G401 (cell line): ENCODE measurements around the gene ARHGAP18. TPM values are rescaled to one million over a fixed set of nuclear protein-coding genes. Genes with fewer than 3 reads are reported as not detected.
"Not testable (repeated sequence)": the region's sequence is repeated elsewhere in the genome, so short reads cannot be mapped to it uniquely, and the experiment has no call there.

ENCODE experiments used
- DNase-seq: peaks from one replicate; pipeline ENCODE4 v3.0.0-alpha.2; 2015; ENCODE audit warnings: low spot score
- in situ Hi-C: cut with HindIII; loops from 2 replicates; pipeline ENCODE4 v1.10.0; 2016; ENCODE audit warnings: low sequenced_read_pairs, mixed read lengths
- total RNA-seq: library from RNA; depleted of rRNA; stranded (reverse); fragments of >200 nt; shearing (Covaris generic); gene quantifications from 2 replicates; pipeline ENCODE4 v1.2.3, GENCODE V29; 2014

ARHGAP18 gene
- total RNA-seq, 1 experiment from 2014 or later, result 20.7 TPM

DNA sequence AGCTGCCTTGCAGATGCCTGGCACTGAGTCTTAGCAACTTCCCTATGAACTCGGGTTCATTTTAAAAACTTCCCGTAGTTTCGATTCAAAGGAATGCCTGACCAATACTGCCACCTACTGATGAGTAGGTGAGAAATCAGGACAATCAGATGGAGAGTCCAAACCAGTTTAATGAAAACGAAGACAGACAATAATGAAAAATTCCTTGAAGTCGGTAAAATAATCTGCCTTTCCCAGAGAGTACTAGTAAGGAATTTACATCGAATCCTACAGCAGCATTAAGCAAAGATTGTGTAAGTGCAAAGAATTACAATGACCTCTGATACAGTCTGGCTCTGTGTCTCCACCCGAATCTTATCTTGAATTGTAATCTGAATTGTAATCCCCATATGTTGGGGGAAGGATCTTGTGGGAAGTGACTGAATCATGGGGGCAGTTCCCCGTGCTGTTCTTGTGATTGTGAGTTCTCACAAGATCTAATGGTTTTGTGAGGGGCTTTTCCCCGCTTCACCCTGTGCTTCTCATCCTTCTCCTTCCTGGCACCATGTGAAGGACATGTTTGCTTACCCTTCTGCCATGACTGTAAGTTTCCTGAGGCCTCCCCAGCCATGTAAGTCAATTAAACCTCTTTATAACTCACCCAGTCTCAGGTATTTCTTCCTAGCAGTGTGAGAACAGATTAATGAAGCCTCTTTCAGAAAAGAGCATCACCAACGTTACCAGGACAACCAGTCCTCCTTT lies 134.4 kb downstream of the ARHGAP18 start:
- in situ Hi-C loops, result loop anchor here (25.0 kb wide), 1 partner anchor 437 kb away; the partner anchor contains the start of gene L3MBTL3

GRCh38 chr6:129574605-129575004 lies 135.4 kb downstream of the ARHGAP18 start:
- in situ Hi-C loops, result loop anchor here (25.0 kb wide), 1 partner anchor 438 kb away; the partner anchor contains the start of gene L3MBTL3
- DNase-seq, result not testable (repeated sequence)

More for the DNA sequence above, 134.4 kb downstream of the ARHGAP18 start:
- peak; percentile 15 for DNase-seq

DNA sequence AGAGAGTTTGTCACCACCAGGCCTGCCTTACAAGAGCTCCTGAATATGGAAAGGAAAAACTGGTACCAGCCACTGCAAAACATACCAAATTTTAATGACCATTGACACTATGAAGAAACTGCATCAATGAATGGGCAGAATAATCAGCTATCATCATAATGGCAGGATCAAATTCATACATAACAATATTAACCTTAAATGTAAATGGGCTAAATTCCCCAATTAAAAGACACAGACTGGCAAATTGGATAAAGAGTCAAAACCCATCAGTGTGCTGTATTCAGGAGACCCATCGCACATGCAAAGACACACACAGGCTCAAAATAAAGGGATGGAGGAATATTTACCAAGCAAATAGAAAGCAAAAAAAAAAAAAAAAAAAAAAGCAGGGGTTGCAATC lies 139.0 kb downstream of the ARHGAP18 start:
- in situ Hi-C loops, result not testable (repeated sequence)

DNA sequence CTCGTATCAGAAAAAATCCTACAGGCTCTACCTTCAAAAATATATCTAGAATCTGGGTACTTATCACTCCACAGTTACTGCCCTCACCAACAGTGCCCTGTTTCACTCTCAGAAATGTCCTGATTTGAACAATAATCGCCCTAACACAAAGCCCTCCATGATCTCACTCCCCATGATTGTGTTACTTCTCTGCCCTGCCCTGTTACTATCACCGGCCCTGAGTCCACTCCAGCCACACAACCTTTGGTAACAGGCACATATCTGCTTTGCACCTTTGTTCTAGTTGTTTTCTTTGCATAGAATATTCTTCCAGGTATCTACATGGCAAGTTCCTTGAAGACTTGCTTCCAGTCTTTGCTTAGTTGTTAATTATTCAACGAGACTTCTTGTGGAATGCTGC lies 142.0 kb downstream of the ARHGAP18 start:
- in situ Hi-C loops, result no loop called here
- no peak for DNase-seq

More for the DNA sequence above, 139.0 kb downstream of the ARHGAP18 start:
- DNase-seq, result not testable (repeated sequence)

DNA sequence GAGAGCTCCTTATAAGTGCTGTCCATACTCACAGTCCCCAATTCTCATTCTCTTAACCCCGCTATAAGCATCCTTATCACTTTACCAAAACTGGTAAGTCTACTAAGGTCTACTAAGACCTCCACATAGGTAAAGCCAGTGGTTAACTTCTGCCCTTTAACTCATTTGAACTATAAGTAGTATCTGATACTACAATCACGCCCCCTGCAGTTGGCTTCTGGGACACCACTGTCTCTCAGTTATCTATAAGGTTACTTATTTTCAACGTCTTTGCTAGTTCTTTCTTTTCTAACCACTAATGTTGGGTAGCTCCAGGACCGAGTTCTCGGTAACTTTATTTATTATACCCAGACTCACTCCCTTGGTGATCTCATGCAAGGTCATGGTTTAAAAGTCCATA lies 142.6 kb downstream of the ARHGAP18 start:
- DNase-seq, result no peak
- in situ Hi-C loops, result no loop called here

DNA sequence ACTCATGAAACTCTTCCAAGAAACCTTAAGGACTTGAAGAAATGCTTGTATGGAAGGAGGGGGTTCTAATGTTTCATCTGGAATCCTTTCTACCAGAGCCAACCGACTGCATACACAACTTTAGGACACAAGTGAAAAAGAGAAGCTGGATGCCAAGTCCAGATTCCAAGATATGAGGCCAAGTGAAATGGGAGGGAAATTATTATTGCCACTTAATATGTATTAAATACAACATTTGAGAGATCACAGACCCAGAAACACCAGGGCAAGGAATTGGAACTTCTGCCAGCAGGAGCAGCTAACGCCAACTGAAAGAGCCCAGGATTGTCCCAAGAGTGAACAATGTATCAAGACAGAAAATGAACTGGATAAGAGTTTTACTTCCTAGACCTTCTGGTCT lies 144.2 kb downstream of the ARHGAP18 start:
- in situ Hi-C loops, result no loop called here
- no peak for DNase-seq

DNA sequence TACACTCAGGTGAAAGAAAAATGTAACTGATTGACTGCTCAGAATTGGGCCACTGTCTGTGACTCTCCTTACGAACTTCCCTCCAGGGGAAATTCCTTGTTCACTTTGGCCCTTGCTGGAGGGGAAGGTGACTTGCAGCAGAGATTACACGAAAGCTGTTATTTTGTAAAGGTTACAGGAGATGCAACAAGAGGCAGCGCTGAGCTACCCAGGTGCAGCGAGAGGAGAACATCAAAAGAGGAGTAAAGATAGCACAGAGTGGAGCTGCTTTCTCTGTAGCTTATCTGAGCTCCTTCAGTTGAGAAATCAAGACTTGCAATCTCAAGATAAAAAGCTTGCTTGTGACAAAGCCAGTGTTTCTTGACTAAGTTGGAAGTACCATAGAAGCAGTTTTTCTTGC lies 144.6 kb downstream of the ARHGAP18 start:
- no peak for DNase-seq
- in situ Hi-C loops, result no loop called here

DNA sequence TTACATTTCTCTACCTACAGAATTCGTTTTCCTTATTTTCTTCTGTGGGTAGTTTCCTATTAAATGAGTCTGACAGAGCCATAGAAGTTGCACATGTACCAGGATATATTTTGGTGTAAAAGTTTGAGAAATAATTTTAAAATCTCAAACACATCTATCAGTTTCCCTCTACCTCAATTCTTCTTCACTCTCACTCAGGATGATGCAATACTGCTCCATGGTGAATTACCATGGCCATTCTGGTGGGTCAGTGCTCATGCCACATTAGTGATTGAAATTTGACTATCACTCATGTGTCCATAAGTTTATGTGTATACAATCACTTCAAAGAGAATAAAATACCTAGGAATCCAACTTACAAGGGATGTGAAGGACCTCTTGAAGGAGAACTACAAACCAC lies 151.7 kb downstream of the ARHGAP18 start:
- in situ Hi-C loops, result no loop called here
- DNase-seq, result no peak

GRCh38 chr6:129555206-129555832 lies 154.7 kb downstream of the ARHGAP18 start:
- DNase-seq, result no peak
- in situ Hi-C loops, result no loop called here

GRCh38 chr6:129552413-129552812 lies 157.6 kb downstream of the ARHGAP18 start:
- no peak for DNase-seq
- in situ Hi-C loops, result no loop called here

DNA sequence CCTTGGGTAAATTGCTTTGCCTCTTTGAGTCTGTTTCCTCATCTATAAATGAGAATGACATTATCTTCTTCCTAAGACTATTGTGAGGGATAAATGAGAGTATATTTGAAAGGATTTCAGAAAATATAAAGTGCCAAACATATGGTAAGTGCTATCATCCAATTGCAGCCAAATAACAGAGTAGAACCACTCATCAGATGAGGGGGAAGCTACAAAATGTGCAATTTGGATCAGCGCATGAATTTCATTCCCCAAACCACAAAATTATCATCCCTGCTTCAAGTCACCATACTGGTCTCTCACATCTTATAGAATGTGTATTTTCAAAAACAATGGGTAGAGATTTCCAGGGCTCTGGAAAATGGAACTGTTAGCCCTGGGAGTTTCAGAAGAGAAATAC lies 158.5 kb downstream of the ARHGAP18 start:
- in situ Hi-C loops, result no loop called here
- DNase-seq, result no peak

DNA sequence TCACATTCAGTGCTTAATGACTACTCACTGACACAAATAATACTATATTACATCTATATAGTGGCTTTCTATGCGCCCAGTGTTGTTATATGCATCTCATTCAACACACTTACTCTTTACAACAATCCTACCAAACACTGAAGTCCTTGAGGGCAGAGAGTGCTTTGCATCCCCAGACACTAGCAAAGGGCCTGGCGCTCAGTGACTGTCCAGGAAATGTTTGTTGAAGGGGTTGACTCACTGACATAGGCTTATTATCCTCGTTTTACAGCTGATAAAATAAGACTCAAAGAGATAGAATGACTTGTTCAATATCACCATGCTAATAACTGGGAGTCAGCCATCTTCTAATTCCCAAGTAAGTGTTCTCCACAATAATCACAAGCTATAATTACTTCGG lies 163.3 kb downstream of the ARHGAP18 start:
- DNase-seq, result no peak
- in situ Hi-C loops, result no loop called here

DNA sequence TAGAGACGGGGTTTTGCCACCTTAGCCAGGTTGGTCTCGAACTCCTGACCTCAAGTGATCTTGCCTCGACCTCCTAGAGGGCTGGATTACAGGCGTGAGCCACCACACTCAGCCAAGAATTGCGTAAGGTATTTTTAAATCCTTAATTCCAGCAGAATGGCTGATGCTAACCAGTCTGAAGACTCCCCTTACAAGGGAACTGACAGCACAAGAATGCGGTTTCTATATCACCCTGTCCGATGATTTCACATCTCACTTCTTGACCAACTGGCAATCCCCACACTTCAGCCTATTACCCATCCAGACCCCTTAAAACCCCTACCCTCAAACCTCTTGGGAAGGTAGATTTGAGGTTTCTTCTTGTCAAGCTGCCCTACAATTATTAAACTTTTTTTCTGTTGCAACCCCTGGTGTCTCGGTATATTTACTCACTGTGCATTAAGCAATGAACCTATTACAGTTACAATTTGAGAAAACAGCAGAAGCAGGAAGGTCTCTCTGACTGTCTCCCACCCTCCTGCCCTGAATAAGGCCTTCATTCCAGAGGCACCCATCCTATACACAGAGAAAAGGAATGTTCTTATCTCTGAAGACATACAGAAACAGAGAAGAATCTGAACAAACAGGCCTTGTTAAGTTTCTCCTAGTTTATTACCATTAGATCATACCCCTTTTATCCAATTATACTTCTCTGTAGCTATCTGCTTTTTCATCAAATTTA lies 164.9 kb downstream of the ARHGAP18 start:
- DNase-seq, result no peak
- in situ Hi-C loops, result no loop called here

- no peak for DNase-seq
- in situ Hi-C loops, result no loop called here
Observed at GRCh38 chr6:129543981-129544380, 166.0 kb downstream of the ARHGAP18 start.

GRCh38 chr6:129542705-129543104 lies 167.3 kb downstream of the ARHGAP18 start:
- DNase-seq, result no peak
- in situ Hi-C loops, result no loop called here

- in situ Hi-C loops, result no loop called here
- no peak for DNase-seq
Observed at GRCh38 chr6:129539032-129539431, 170.9 kb downstream of the ARHGAP18 start.

DNA sequence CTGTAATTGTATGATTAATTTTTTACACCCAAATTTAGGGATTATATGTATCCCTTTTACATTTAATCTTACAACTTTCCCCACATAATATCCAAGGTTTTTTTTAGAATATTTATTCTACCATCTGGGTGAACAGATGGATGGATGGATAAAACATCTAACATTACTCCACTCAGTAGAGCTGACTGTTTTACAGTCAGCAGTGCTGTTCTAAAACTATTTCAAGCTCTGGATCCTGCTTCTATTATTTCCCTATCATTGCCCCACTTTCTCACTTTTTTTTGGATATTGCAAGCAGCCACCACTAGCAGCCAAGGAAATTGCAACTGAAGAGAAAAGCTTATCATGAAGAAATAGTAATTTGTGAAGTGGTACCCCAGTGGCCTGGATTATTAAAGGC lies 173.7 kb downstream of the ARHGAP18 start:
- DNase-seq, result no peak
- in situ Hi-C loops, result no loop called here

GRCh38 chr6:129534926-129535325 lies 175.1 kb downstream of the ARHGAP18 start:
- in situ Hi-C loops, result no loop called here

More at GRCh38 chr6:129534926-129535325, 175.1 kb downstream of the ARHGAP18 start:
- no peak for DNase-seq
